COLO829 (cell line): Measurements from ENCODE around the gene CDC45.
"Not testable (repeated sequence)": the region's sequence is repeated elsewhere in the genome, so short reads cannot be mapped to it uniquely, and the experiment has no call there.

ENCODE experiments used
- DNase-seq: peaks from one replicate; pipeline ENCODE4 v3.0.0; 2012; ENCODE audit warnings: low spot score

The CDC45 gene

GRCh38 chr22:19527861-19528417, 48.2 kb downstream of the CDC45 start:
- DNase-seq = no peak

GRCh38 chr22:19529811-19530210, 50.1 kb downstream of the CDC45 start:
- no peak for DNase-seq

DNA sequence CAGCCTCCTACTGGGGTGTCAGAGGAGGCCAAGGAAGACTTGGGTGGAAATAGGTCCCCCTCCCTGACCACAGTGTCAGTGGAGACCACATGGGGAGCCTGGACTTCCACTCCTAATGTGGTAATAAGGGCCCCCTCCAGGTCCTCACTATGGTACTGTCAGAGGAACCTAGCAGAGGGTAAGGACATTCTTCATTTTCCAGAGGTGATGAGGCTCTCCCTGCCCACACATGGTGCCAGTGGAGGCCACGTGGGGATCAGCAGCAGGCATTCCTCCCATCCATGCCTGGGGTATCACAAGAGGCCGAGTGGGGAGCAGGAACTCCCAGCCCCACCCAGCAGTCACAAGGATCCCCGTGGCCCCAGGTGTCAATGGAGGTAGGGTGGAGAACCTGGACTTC, 51.0 kb downstream of the CDC45 start:
- DNase-seq = no peak

DNA sequence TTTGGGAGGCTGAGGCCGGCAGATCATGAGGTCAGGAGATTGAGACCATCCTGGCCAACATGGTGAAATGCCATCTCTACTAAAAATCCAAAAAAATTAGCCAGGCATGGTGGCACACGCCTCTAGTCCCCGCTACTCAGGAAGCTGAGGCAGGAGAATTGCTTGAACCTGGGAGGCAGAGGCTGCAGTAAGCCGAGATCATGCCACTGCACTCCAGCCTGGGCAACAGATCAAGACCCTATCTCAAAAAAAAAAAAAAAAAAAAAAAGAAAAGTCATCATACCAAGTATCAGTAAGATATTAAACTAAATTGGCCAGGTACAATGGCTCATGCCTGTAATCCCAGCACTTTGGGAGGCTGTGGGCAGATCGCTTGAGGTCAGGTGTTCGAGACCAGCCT, 51.6 kb downstream of the CDC45 start:
- DNase-seq = not testable (repeated sequence)

DNA sequence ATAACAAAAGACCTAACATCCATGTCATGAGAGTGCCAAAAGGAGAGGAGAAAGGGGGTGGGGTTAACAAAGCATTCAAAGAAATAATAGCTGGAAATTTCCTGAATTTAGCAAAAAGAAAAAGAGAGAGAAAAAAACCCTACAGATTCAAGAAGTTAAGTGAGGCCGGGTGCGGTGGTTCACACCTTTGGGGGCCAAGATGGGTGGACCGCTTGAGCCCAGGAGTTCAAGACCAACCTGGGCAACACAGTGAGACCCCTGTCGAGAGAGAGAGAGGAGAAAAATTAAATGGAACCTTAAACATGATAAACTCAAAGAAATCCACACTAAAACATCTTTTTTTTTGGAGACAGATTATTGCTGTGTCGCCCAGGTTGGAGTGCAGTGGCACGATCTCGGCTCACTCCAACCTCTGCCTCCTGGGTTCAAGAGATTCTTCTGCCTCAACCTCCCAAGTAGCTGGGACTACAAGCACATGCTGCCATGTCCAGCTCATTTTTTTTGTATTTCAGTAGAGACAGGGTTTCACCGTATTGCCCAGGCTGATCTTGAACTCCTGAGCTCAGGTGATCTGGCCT, 53.4 kb downstream of the CDC45 start:
- no peak for DNase-seq

DNA sequence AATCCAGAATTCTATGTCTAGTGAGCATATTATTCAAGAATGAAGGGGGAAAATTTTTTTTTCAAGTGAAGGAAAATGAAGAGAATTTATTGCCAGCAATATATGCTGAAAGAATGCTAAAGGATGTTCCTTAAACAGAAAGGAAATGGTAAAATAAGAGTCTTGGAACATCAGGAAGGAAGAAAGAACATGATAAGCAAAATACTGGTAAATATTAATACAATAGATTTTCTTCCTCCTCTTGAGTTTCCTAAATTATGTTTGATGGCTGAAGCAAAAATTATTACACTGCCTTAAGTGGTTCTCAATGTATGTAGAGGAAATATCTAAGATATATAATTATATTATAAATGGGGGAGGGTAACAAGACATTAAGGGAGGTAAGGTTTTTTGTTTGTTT, 54.1 kb downstream of the CDC45 start:
- DNase-seq = no peak

GRCh38 chr22:19535001-19535400, 55.3 kb downstream of the CDC45 start:
- DNase-seq = no peak

DNA sequence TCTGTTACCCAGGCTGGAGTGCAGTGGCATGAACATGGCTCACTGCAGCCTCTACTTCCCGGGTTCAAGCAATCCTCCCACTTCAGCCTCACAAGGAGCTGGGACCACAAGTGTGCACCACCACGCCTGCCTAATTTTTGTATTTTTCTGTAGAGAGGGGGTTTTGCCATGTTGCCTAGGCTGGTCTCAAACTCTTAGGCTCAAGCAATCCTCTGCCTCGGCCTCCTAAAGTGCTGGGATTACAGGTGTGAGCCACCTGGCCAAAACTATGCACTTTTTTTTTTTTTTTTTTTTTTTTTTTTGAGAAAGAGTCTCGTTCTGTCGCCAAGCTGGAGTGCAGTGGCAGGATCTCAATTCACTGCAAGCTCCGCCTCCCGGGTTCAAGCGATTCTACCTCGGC, 56.8 kb downstream of the CDC45 start:
- DNase-seq = no peak

- DNase-seq = no peak
Observed at GRCh38 chr22:19537941-19538488, 58.3 kb downstream of the CDC45 start.

DNA sequence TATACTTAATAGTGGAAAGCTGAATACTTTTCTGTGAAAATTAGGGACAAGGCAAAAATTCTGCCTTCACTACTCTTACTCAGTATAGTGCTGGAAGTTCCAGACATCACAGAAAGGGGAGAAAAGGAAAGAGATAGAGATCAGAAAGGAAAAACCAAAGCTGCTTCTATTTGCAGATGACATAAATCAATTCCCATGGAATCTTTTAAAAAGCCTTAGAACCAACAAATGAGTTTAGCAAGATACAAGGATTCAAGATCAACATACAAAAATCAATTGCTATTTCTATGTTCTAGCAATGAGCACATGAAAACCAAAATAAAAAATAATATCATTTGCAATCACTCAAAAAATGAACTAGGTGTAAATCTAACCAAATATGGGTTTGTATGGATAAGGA, 60.7 kb downstream of the CDC45 start:
- DNase-seq = no peak

DNA sequence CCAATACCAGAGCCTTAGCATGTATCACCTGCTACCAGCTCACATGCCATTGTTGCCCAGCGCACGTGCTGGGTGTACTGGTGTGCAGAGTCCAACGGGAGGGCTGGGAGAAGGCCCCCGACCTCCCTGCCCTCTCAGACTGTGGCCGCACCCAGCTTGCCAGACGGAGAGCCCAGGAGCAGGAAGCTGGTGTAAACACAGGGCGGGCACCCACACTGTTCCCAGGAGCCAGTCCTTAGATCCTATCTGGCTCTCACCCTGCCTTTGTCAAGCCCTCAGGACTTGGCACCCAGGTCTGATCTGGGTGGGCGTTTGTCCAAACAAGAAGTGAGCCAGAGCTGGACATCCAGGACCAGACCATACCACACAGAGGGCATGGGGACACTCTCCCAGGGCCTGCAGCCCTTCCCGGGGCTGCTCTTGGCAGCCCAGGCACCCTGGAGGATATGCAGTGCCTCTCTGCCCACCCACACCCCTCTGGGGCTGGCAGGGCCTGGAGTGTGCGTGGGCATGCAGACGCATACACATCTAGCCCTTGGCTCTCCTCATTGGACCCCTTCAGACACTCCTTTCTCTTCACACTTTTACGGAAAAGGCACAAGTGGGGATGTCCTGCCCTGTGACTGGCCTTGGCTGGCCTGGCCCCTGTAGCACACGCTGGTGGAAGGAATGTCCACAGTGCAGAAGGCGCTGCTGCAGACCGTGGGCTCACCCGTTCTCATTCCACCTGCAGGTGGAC, 64.4 kb downstream of the CDC45 start:
- no peak for DNase-seq

- no peak for DNase-seq
Observed at GRCh38 chr22:19545935-19546207, 66.2 kb downstream of the CDC45 start.

GRCh38 chr22:19546680-19547079, 67.0 kb downstream of the CDC45 start:
- DNase-seq = no peak

DNA sequence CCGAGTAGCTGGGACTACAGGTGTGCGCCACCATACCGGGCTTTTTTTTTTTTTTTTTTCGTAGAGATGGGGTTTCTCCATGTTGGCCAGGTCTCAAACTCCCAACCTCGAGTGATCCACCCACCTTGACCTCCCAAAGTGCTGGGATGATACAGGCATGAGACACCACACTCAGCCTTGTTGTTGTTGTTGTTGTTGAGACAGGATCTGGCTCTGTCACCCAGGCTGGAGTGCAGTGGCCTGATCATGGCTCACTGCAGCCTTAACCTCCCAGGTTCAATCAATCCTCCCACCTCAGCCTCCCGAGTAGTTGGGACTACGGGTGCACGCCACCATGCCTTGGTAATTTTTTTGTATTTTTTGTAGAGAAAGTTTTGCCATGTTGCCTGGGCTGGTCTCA, 67.9 kb downstream of the CDC45 start:
- DNase-seq = no peak

GRCh38 chr22:19548427-19548826, 68.7 kb downstream of the CDC45 start:
- DNase-seq = not testable (repeated sequence)

DNA sequence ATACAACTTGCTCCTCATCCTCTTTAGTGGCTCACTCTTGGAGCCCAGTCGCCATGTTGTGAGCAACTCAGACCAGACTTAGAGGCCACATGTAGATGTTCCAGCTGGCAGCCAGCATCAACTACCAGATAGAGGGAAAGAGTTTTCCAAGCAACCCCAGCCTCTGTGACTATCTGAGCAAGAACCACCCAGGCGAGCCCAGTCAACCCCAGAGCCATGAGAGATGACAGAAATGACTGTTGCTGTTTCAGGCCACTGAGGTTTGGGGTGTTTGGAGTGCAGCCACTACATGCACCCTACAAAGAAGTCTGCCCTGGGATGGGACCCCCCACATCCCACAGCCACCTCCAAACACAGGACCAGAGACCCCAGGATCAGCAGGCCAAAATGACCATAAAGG, 69.2 kb downstream of the CDC45 start:
- no peak for DNase-seq

DNA sequence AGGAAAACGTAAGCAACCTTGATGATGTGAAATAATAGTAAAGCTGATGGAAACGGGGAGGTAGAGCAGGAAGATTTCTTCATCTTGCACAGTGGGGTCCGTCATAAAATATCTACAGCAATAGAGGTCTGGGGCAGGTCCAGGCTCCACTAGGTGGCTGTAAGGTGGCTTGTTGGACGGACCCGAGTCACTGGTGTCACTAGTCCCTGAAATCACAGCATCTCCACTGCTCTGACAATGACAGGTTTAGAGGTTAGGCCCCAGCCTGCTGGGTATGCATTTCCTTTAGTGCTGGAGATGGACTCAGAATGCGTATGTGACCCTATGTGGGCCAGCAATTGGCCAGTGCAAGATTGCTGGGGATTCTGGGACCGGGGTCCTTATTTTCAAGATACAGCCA, 69.7 kb downstream of the CDC45 start:
- DNase-seq = no peak

DNA sequence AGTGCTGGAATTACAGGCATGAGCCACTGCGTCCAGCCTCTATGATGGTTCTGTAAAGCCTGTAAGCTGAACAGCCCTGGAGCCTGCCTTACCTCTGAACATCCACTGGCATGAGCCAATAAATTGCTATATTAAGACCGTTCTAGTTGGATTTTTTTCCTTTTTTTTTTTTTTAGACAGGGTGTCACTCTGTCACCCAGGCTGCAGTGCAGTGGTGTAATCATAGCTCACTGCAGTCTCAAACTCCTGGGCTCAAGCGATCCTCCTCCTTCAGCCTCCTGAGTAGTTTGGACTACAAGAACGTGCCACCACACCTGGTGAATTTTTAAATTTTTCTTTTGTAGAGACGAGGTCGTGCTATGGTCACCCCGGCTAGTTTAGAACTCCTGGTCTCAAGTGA, 70.7 kb downstream of the CDC45 start:
- no peak for DNase-seq

DNA sequence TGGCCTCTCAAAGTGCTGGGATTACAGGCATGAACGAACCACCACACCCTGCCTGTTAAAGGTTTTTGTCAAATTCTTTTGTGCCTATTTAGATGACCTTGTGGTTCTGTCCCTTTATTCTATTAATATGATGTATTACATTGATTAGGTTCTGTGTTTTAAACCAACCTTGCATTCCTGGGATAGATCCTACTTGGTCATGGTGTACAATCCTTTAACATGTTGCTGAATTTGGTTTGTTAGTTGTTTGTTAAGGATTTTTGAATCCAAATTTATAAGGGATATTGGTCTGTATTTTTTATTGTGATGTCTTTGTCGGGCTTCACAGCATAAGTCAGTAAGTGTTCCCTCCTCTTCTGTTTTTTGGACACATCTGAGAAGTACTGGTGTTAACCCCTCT, 73.5 kb downstream of the CDC45 start:
- DNase-seq = no peak

- no peak for DNase-seq
Observed at GRCh38 chr22:19554834-19555404, 75.2 kb downstream of the CDC45 start.

DNA sequence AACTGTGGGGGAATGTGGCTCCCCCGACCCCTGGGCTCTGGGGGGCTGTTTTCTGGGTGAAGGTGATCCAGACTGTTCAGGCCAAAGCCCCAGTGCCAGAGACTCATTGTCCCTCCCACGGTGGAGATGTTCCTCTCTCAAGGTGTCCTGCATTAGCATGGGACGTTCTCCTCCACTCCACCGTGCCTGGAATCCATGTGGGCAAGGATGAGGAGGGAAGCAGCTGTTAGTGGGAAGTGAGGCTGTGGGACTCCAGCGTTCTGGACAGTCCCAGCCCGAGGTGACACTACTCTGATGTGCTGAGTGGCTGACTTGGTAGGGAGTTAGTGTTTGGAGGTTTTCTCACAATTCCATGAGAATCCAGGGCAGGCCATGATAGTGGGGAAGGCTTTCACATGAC, 75.9 kb downstream of the CDC45 start:
- no peak for DNase-seq

DNA sequence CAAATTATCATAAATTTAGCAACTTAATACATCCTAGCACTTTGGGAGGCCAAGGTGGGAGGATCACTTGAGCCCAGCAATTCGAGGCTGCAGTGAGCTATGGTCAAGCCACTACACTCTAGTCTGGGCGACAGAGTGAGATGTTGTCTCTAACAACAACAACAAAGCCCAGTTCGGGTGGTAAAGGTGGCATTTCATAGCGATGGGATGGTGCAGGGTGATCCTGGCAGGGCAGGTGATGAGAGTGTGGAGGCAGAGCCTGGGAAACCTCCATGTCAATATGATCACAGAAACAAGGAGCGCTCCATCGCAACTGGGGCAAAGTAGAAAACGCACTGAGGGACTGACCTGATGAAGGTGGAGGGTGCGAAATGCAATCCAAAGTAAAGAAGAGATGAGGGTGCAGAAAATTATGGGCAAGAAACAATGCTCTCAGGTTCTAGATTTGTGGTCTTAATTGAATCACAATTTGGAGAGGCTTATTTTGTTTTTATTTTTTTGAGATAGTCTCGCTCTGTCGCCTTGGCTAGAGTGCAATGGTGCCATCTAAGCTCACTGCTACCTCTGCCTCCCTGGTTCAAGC, 77.3 kb downstream of the CDC45 start:
- DNase-seq = no peak

- no peak for DNase-seq
Observed at GRCh38 chr22:19559324-19559811, 79.6 kb downstream of the CDC45 start.
